ENCODE data around the gene ETV5. TPM values are rescaled to one million over a fixed set of nuclear protein-coding genes. Genes with fewer than 3 reads are reported as not detected.

The ETV5 gene
- total and polyA plus RNA-seq, 9 of the 15 experiments (the other 6 are each of a cell fraction or from before 2014, with no cell fraction given), result 9.2 to 25.9 (median 15.9) TPM

GRCh38 chr3:186095561-186096081 is 13.3 kb downstream of the ETV5 start:
- Histone ChIP-seq H3K79me2 (ENCODE audit: control insufficient read depth, insufficient read depth, low read length) (no peaks in the 10 kb centered on the region), H3K36me3 (ENCODE audit: control insufficient read depth, insufficient read depth, low read length) (no peaks in the 10 kb centered on the region; the same call in 2 of the 3 replicates), H3K9me3 (replicated peaks; ENCODE audit: control insufficient read depth, insufficient read depth, low read depth, low read length) (no peaks in the 10 kb centered on the region), H3K9me1 (ENCODE audit: control insufficient read depth, insufficient read depth, low read length) (no peaks in the 10 kb centered on the region), H3K9ac (ENCODE audit: insufficient read depth in 1 of 2, low read depth in 2 of 2, low read length in 2 of 2) (peak overlapping the region in 1 of 2 experiments; percentile 69; a peak in 2 of 4 replicates), H3K4me3 (no peak overlapping the region), H3K27me3 (ENCODE audit: control insufficient read depth in 2 of 2, insufficient read depth in 2 of 2, low read length in 2 of 2) (no peaks in the 10 kb centered on the region), H4K20me1 (replicated peaks; ENCODE audit: control insufficient read depth, insufficient read depth, low read length) (no peaks in the 10 kb centered on the region), H3K27ac (ENCODE audit: extremely low read depth, low read depth, low read length) (no peak overlapping the region), H3K4me2 (ENCODE audit: insufficient read depth, low read length) (no peak overlapping the region), H3K4me1 (replicated peaks in 1 of 2; ENCODE audit: control insufficient read depth in 2 of 2, insufficient read depth in 2 of 2, low read length in 2 of 2) (peaks cover 15 to 23% of the 10 kb centered on the region in 2 experiments; a peak in 4 of 5 replicates), H2AFZ (ENCODE audit: low read depth, low read length) (no peak overlapping the region)
- ChIA-PET POLR2A (interaction anchor here (0.8 to 6.1 kb wide), 6 partner anchors 9 to 71 kb away, joined by 3 to 34 read pairs (median 4); partner anchors contain the start of gene ETV5), CTCF (ENCODE audit: low intra/inter-chr PET ratio) (no interaction called here)
- in situ Hi-C loops (cut with MboI), result no loop called here
- 90% methylated on average over 8 of the region's 8 CpGs for WGBS (ENCODE audit: insufficient coverage, low coverage, missing lambda C conversion rate)
- DNase-seq (ENCODE audit: extremely low read depth in 1 of 4, low spot score in 3 of 4) (no peak), FAIRE-seq (no peak), ATAC-seq (no peak)
- intact Hi-C loops (cut with micrococcal nuclease), result no loop called here
- no TSS peak for BruUV-seq (replicated peaks)
- TF ChIP-seq ZNF699 (CRISPR knock-in tag; IDR thresholded peaks at IDR 0.05; ENCODE audit: insufficient replicate concordance) (no peak), GTF2A2 (tag; IDR thresholded peaks at IDR 0.05) (no peak), CBFA2T3 (IDR thresholded peaks at IDR 0.05) (no peak), ZBTB33 (CRISPR knock-in tag; IDR thresholded peaks at IDR 0.05) (peak; percentile 93), ESRRA (IDR thresholded peaks at IDR 0.05; ENCODE audit: borderline replicate concordance, low read depth) (peak; percentile 40; the same call in 1 of the 2 replicates), MAX (CRISPR knock-in tag; IDR thresholded peaks at IDR 0.05) (peak; percentile 49; the same call in 1 of the 2 replicates), ZNF121 (CRISPR knock-in tag; conservative IDR thresholded peaks at IDR 0.05) (no peak), ZNF830 (CRISPR knock-in tag; IDR thresholded peaks at IDR 0.05) (no peak), PHF21A (IDR thresholded peaks at IDR 0.05; ENCODE audit: borderline replicate concordance, low read depth) (no peak), KLF1 (tag; IDR thresholded peaks at IDR 0.05) (no peak), E2F6 (IDR thresholded peaks at IDR 0.05; ENCODE audit: borderline replicate concordance in 1 of 2, extremely low read depth in 1 of 2, insufficient read depth in 1 of 2, insufficient read length in 1 of 2, low read depth in 1 of 2, low read length in 1 of 2, poor library complexity in 1 of 2, severe bottlenecking in 1 of 2) (peak in 1 of 2 experiments; percentile 32), ZBTB26 (CRISPR knock-in tag; IDR thresholded peaks at IDR 0.05) (no peak)

Measured in K562 (cell line).